ENCODE measurements around the gene NEDD8.
A peak's percentile ranks its signal among the peaks of the same experiment; 100 is the strongest.
"Not testable (repeated sequence)": the region's sequence is repeated elsewhere in the genome, so short reads cannot be mapped to it uniquely, and the experiment has no call there.

Gene NEDD8

DNA sequence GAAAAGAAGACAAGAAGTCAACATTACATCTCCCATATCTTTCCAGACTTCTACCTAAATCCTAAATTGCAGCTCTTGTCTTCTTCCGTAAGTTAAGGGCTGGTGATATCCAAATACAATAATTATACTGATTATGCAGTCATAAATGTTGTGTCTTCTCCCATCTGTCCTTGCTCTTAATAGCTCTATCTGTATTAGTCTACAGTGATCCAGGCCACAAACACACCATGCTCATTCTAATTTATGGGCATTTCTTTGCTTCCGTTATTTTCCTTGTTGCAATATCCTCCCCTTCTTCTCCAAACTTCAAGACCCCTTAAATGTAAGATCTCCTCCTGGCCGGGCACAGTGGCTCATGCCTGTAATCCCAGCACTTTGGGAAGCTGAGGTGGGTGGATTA is 12.6 kb downstream of the NEDD8 start:
- H3K27ac ChIP-seq (ENCODE audit: low read depth, low read length, poor library complexity, severe bottlenecking): no peak overlapping the region
- no peak overlapping the region for H3K4me2 ChIP-seq (ENCODE audit: low read length)
- H3K79me2 ChIP-seq (ENCODE audit: insufficient read depth, low read length): peaks cover 26% of the 10 kb centered on the region
- TF ChIP-seq, protein P1, sequence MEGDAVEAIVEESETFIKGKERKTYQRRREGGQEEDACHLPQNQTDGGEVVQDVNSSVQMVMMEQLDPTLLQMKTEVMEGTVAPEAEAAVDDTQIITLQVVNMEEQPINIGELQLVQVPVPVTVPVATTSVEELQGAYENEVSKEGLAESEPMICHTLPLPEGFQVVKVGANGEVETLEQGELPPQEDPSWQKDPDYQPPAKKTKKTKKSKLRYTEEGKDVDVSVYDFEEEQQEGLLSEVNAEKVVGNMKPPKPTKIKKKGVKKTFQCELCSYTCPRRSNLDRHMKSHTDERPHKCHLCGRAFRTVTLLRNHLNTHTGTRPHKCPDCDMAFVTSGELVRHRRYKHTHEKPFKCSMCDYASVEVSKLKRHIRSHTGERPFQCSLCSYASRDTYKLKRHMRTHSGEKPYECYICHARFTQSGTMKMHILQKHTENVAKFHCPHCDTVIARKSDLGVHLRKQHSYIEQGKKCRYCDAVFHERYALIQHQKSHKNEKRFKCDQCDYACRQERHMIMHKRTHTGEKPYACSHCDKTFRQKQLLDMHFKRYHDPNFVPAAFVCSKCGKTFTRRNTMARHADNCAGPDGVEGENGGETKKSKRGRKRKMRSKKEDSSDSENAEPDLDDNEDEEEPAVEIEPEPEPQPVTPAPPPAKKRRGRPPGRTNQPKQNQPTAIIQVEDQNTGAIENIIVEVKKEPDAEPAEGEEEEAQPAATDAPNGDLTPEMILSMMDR (IDR thresholded peaks at IDR 0.05; ENCODE audit: low read length): no peak
- no peak for TF ChIP-seq EZH2 (IDR thresholded peaks at IDR 0.05; ENCODE audit: borderline replicate concordance, low read length)
- H2AFZ ChIP-seq (ENCODE audit: low read length): no peak overlapping the region
- H3K27me3 ChIP-seq (ENCODE audit: insufficient read depth, low read length): no peaks in the 10 kb centered on the region
- H3F3A ChIP-seq (ENCODE audit: insufficient read depth, low read length): peaks cover 1% of the 10 kb centered on the region; the same call in 1 of the 2 replicates
- no peak overlapping the region for H3K9ac ChIP-seq (ENCODE audit: low read length)
- no peaks in the 10 kb centered on the region for H3K9me2 ChIP-seq (ENCODE audit: low read depth, low read length)
- H4K20me1 ChIP-seq (ENCODE audit: insufficient read depth, low read length): no peaks in the 10 kb centered on the region
- no peaks in the 10 kb centered on the region for H3K9me3 ChIP-seq (ENCODE audit: low read length)
- H3K4me1 ChIP-seq (ENCODE audit: insufficient read depth, low read length, severe bottlenecking): peaks cover 14% of the 10 kb centered on the region
- H3K4me3 ChIP-seq (ENCODE audit: low read depth, low read length, poor library complexity, severe bottlenecking): no peak overlapping the region
- H3K36me3 ChIP-seq (ENCODE audit: insufficient read depth, low read length): peaks cover 5% of the 10 kb centered on the region; the same call in 1 of the 2 replicates

DNA sequence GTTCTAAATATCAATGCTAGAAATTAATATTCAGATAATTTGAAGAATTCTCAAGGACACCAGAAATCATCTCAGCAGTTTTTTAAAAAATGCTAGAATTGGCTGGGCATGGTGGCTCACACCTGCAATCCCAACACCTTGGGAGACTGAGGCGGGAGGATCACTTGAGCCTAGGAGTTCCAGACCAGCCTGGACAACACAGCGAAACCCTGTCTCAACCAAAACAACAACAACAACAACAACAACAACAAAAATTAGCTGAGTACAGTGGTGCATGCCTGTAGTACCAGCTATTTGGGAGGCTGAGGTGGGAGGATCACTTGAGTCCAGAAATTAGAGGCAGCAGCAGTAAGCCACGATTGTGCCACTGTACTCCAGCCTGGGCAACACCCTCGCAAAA is 13.1 kb downstream of the NEDD8 start:
- Histone ChIP-seq H3K4me3 (ENCODE audit: low read depth, low read length, poor library complexity, severe bottlenecking) (no peak overlapping the region), H3K9me3 (ENCODE audit: low read length) (no peaks in the 10 kb centered on the region), H3K27ac (ENCODE audit: low read depth, low read length, poor library complexity, severe bottlenecking) (no peak overlapping the region), H3K4me2 (ENCODE audit: low read length) (no peak overlapping the region), H3K9me2 (ENCODE audit: low read depth, low read length) (no peaks in the 10 kb centered on the region), H3K27me3 (ENCODE audit: insufficient read depth, low read length) (no peaks in the 10 kb centered on the region), H2AFZ (ENCODE audit: low read length) (no peak overlapping the region), H3K79me2 (ENCODE audit: insufficient read depth, low read length) (peaks cover 23% of the 10 kb centered on the region), H3K9ac (ENCODE audit: low read length) (no peak overlapping the region), H4K20me1 (ENCODE audit: insufficient read depth, low read length) (no peaks in the 10 kb centered on the region), H3K4me1 (ENCODE audit: insufficient read depth, low read length, severe bottlenecking) (peaks cover 18% of the 10 kb centered on the region), H3K36me3 (ENCODE audit: insufficient read depth, low read length) (peaks cover 5% of the 10 kb centered on the region; the same call in 1 of the 2 replicates), H3F3A (ENCODE audit: insufficient read depth, low read length) (peaks cover 5% of the 10 kb centered on the region)
- TF ChIP-seq, protein P1 (IDR thresholded peaks at IDR 0.05; ENCODE audit: low read length): no peak
- TF ChIP-seq EZH2 (IDR thresholded peaks at IDR 0.05; ENCODE audit: borderline replicate concordance, low read length): no peak

DNA sequence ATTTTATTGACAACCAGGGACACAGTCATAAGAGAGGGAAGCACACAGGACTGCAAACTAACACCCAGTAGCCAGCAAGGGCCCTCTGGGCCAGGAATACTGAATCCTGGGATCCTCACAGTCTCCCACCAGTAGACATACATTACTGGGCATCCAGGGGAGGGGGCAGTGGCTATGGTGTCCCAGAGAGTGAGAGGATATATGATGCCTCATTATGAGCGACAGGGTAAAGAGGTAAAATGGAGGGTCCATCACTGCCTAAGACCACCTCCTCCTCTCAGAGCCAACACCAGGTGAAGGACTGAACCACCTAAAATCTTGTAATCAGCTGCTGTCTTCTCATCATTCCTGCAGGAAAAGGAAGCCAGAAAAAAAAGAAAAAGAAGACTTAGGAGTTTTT is 15.3 kb downstream of the NEDD8 start:
- H3K27ac ChIP-seq (ENCODE audit: low read depth, low read length, poor library complexity, severe bottlenecking); H3K36me3 ChIP-seq (ENCODE audit: insufficient read depth, low read length); H3K4me2 ChIP-seq (ENCODE audit: low read length); H3K9me2 ChIP-seq (ENCODE audit: low read depth, low read length); H3K79me2 ChIP-seq (ENCODE audit: insufficient read depth, low read length); H3K4me3 ChIP-seq (ENCODE audit: low read depth, low read length, poor library complexity, severe bottlenecking); H3K9ac ChIP-seq (ENCODE audit: low read length); H2AFZ ChIP-seq (ENCODE audit: low read length); H3K9me3 ChIP-seq (ENCODE audit: low read length); H4K20me1 ChIP-seq (ENCODE audit: insufficient read depth, low read length); H3F3A ChIP-seq (ENCODE audit: insufficient read depth, low read length); H3K27me3 ChIP-seq (ENCODE audit: insufficient read depth, low read length): not testable (repeated sequence)
- peaks cover 32% of the 10 kb centered on the region for H3K4me1 ChIP-seq (ENCODE audit: insufficient read depth, low read length, severe bottlenecking)

DNA sequence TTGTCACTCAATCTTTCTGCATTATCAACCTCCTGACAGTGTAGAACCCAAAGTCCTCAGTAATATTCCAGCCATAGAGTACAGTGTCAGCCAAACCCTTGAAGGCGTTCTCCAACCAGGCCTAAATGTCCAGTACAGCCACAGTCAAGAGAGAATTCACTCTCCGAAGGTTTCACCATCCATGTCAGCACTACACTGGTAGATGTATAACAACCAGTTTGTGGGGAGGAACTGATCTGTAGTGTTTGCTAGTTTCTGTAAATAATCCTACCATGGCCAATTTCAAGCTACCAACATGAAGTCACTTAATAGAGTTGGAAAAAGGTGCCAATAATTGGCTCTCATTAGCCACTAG is 15.8 kb downstream of the NEDD8 start:
- Histone ChIP-seq H2AFZ (ENCODE audit: low read length) (no peak overlapping the region), H3K4me3 (ENCODE audit: low read depth, low read length, poor library complexity, severe bottlenecking) (peak overlapping the region; percentile 73), H3K27ac (ENCODE audit: low read depth, low read length, poor library complexity, severe bottlenecking) (no peak overlapping the region), H3K36me3 (ENCODE audit: insufficient read depth, low read length) (peaks cover 11% of the 10 kb centered on the region), H3F3A (ENCODE audit: insufficient read depth, low read length) (peaks cover 9% of the 10 kb centered on the region), H4K20me1 (ENCODE audit: insufficient read depth, low read length) (no peaks in the 10 kb centered on the region), H3K27me3 (ENCODE audit: insufficient read depth, low read length) (no peaks in the 10 kb centered on the region), H3K9me2 (ENCODE audit: low read depth, low read length) (no peaks in the 10 kb centered on the region), H3K4me2 (ENCODE audit: low read length) (peak overlapping the region; percentile 71; the same call in 1 of the 2 replicates), H3K79me2 (ENCODE audit: insufficient read depth, low read length) (peaks cover 5% of the 10 kb centered on the region; the same call in 1 of the 2 replicates), H3K9ac (ENCODE audit: low read length) (peak overlapping the region; percentile 6; the same call in 1 of the 2 replicates), H3K9me3 (ENCODE audit: low read length) (no peaks in the 10 kb centered on the region), H3K4me1 (ENCODE audit: insufficient read depth, low read length, severe bottlenecking) (peaks cover 32% of the 10 kb centered on the region)
- TF ChIP-seq, protein P1 (IDR thresholded peaks at IDR 0.05; ENCODE audit: low read length): no peak
- no peak for TF ChIP-seq EZH2 (IDR thresholded peaks at IDR 0.05; ENCODE audit: borderline replicate concordance, low read length)
